DMS79 treated with DMSO at 0.1 percent for 48 hours (cell line): ENCODE measurements around the gene ASB5.
"Not testable (repeated sequence)": the region's sequence is repeated elsewhere in the genome, so short reads cannot be mapped to it uniquely, and the experiment has no call there.

Source experiments
- DNase-seq: peaks from one replicate; lab custom pipeline; 2025; lab: John Stamatoyannopoulos, UW

Gene ASB5, protein sequence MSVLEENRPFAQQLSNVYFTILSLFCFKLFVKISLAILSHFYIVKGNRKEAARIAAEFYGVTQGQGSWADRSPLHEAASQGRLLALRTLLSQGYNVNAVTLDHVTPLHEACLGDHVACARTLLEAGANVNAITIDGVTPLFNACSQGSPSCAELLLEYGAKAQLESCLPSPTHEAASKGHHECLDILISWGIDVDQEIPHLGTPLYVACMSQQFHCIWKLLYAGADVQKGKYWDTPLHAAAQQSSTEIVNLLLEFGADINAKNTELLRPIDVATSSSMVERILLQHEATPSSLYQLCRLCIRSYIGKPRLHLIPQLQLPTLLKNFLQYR

GRCh38 chr4:176268963-176269362 is at the start of gene ASB5:
Gene ASB5, minus strand, starts transcription at chr4:176269222. Its CDS starts 114 bp downstream, at chr4:176269108.
- DNase-seq, result no peak

DNA sequence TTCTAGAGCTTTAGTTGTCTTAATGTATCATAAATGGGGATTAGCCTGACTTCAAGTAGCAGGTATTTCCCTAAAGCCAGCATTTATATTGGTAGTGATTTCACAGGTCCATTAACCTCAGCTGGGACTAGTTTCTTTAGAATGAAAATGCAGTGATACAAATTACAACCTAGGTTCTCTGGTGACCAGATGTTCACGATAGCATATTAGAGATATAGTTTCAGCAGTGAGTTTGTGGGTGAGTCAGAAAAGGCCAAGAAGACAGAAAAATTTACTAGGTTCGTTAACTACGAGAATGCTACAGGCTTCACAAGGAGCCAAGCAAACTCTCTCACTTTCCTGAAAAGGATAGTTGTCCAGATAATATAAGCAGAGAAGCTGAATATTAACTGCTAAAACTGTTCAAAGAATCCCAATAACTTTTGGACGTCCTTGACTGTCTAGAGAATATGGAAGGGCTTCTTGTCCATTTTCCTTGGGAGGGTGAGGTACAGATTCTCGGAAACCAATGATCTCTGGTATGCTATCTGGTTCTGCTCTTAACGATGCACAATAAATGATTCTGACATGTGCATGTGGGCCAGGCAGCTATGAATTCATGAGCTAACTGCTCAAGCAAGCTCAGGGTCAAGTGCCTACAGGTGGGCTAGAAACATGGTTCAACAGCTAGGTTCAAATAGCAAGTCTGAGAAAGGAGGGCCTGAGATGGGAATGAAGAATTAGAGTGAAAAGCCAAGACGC is 44.7 kb upstream of the ASB5 start:
- no peak for DNase-seq

DNA sequence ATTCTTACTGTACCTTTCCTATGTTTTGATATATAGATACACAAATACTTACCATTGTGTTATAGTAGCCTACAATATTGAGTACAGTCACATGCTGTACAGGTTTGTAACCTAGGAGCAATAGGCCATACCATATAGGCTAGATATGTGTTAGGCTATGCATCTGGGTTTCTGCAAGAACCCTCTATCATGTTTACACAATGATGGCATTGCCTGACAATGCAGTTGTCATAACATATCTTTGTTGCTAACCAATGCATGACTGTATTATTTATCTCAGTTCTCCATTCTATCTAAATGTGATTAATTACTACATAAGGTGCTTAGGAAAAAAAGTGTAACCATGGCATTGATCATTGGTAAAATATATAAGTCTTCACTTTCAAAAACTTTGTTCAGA is 40.8 kb upstream of the ASB5 start:
- no peak for DNase-seq

DNA sequence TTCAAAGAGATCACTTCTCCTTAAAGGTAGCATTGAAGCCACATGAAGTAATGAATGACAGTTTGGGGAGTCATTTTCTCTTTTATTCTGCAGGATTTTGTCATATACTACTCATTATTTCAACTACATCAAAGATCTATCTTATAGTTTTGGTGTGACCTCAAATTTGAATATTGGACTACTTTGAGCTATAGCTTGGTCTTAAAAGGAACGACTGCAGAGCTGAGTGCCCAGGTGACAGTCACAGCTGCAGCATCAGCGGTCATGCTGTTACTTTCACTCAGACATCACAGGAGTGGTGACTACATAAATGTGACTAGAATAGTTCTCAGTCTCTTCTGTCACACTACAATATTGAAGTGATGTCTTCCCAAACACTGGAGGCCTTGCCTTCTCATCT is 40.0 kb upstream of the ASB5 start:
- DNase-seq, result no peak

GRCh38 chr4:176308441-176308840 is 39.4 kb upstream of the ASB5 start:
- DNase-seq, result no peak

DNA sequence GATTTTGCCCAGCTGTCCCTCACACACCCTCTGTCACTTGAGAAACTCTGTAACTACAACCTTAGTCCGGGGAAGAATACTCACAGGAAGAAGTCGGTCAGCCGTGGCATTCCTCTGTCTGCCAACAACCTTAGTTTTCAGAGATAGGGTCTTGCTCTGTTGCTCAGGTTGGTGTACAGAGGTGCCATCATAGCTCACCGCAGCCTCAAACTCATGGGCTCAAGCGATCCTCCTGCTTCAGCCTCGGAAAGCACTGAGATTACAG is 38.6 kb upstream of the ASB5 start:
- DNase-seq, result no peak

DNA sequence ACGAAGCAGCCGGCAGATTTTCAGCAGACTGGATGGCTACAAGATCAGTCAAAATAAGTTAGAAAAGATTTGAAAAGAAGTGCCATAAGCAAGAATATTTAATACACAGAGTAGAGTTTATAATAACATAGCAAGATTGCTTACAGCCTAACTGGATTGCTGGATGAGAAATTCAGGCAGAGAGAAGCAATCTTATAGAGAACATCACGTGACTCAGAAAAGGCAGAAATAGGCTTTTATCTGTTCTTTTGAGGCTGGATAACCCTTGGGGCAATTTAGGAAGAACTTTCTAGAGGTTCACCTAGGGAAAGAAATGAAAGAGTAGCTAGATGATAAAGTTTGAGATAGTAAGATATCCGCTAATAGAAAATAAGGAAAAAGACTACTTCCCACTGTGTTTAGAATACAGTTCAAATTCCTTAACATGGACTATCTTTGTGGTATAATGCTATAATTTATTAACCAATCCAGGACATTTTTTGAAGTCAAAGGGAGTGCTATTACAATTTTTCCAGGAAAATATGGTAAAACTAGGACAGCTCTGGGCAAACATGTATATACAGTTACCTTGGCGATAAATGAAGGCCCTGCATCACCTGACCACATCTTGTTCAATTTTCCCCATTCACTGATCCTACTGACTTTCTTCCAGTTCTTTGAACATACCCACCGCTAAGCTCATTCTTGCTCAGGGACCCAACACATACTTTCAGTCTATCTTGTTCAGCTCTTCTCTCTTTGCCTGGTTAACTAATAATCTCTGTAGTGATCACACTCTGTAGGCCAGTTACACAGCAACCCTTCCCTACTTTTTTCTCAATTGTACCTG is 38.0 kb upstream of the ASB5 start:
- DNase-seq, result no peak

DNA sequence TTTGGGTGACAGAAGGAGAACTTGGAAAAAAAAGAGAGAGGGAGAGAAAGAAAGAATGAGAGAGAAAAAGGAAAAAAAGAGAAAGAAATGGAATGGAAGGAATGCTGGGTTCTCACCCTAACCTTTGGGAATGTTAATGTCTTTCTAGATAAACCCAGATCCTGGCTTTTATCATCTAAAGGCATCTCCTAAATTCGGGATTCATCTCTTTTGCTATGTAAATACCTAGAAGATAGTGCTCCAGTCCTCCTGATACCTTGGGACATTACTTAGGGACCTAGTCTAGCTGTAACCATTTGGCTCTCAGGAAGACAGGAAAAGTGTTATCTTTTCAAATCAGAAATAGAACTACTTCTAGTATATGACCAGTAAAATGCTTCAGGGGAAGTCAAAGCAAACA is 34.9 kb upstream of the ASB5 start:
- DNase-seq, result no peak

DNA sequence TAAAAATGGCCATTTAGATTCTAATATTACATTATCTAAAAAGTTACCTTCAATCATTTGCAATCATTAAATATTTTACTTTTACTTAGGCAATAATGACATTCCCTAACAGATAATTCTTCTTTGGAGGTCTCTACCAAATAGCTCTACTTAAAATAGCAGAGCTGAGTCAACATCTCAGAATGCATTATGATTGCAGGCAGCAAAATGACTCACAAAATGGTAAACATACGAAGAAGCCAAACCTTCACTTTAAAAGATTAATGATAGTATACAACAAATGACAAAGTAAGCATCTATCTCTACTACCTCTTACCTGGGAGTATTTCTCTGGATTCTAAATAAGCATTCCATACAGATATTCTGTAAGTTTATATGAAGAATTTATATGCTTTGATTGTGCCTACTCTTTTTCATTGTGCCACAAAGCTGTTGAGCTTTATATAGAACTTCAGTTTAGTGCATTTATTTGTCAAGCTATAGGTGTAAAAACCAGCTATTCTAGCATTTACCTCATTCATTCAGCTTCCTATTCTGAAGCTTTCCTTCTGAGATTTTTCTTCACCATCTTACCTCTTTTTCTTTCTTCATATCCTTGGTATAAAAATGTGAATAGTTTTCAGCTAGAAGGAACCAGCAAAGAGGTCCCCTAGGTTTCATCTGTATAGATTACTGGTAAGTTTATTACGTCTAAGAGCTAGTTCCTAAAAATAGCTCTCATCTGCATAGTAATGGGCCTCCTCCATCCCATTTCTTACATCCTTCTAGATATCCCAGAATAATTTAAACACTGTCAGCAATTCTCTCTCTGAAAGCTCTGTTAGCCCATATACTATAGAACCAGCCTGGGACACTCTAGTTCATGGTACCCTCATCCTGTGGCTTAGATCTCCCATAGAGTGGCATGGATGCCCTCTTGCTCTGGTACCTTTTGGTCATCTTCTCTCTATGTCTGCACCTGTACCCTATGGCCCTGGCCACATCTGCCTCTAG is 33.6 kb upstream of the ASB5 start:
- no peak for DNase-seq

DNA sequence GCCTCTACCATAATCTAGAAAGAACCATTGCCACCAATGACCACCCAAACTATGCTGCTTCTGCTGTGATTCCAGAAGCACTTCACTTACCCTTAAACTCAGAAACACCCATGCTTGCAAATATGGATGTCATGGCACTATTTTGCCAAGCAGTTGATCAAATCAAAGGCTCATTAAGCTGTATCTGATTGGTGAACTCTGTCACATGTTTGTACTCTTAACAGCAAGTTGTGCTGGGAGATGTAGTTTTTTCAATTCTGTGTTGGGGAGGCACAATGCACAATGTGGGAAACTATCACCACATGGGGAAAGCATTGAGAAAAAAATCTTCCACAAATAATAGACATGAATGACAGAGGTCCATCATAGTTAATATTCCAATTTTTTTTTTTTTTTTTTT is 31.5 kb upstream of the ASB5 start:
- DNase-seq, result no peak

DNA sequence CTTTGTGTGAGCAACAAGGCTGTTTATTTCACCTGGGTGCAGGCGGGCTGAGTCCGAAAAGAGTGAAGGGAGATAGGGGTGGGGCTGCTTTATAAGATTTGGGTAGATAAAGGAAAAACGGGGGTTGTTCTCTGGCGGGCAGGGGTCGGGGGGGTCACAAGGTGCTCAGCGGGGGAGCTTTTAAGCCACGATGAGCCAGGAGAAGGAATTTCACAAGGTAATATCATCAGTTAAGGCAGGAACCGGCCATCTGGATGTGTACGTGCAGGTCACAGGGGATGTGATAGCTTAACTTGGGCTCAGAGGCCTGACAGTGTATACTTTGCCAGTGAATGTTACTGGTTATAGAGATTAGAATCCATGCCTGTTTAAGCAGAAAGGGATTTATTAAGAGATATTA is 31.0 kb upstream of the ASB5 start:
- no peak for DNase-seq

DNA sequence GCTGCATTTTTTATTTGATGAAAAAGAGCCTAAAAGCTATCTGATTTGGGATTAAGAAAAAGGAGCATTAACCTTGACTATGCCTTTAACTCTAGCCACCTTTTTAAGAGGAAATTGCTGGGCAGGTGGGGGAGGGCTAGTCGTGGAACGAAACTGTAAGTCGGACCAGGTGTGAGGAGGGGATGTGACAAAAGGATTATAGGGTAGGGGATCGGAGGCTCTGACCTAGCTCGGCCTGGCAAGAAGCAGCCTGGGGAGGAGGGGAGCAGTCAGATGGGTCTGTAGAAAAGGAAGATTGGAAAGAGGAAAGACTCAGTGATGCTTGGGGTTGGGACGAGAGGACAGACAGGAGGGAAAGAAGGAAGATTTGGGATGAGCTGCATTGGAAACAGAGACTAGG is 29.6 kb upstream of the ASB5 start:
- no peak for DNase-seq

- not testable (repeated sequence) for DNase-seq
These were observed 26.9 kb upstream of the ASB5 start for GRCh38 chr4:176295907-176296306.

- no peak for DNase-seq
These were observed 24.6 kb upstream of the ASB5 start for GRCh38 chr4:176293660-176294059.

GRCh38 chr4:176292920-176293319 is 23.9 kb upstream of the ASB5 start:
- DNase-seq, result no peak

GRCh38 chr4:176291748-176292147 is 22.7 kb upstream of the ASB5 start:
- DNase-seq, result no peak

DNA sequence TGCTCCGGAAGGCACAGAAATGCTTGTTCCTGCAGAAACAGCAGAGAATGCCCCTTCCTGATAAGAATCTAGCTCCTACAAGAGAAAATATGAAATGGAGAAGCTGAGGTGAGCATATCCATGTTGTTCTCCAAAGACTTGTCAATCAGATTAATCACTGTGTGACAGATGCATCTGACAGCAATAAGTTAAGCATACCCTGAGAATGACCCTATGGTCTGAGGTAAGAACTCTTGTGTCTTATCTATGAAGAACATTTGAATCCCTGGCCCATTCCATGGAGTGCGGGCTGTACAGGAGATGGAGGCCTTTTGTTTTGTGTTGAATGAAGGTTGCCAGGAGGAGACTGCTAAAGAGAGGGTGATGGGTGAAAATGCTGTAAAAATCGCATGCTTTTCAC is 21.5 kb upstream of the ASB5 start:
- no peak for DNase-seq

DNA sequence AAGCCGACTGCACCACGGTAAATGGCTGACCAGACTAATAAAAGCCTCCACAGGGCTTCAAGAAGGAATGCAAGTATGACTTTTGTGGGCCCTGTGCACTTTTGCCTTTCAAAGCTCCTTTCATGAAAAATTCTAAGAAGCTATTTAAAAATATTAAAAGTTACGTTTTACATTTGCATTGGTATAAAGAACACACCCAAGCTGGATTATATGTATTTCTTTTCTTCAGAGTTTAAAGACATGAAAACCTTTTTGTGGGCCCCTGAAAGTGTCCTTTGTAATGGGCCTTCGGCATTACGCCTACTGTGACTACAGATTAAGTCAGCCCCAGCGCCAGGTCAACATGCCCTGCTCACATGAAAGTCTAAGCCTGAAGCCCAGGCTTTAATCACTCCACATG is 20.5 kb upstream of the ASB5 start:
- no peak for DNase-seq

DNA sequence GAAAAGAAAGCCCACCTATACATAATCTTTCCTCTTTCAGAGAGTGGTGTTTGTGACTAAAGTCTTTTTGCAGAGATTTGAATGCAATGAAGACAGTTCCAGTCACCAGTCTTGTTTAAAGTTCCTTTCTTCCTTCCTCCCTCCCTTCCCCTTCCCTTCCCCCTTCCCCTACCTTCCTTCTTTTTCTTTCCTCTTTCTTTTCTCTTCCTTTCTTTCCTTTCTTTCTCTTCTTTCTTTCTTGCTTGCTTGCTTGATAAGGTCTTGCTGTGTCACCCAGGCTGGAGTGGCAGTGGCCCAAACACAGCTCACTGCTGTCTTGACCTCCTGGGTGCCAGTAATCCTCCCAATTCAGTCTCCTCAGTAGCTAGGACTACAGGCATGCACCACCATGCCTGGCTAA is 19.0 kb upstream of the ASB5 start:
- no peak for DNase-seq

DNA sequence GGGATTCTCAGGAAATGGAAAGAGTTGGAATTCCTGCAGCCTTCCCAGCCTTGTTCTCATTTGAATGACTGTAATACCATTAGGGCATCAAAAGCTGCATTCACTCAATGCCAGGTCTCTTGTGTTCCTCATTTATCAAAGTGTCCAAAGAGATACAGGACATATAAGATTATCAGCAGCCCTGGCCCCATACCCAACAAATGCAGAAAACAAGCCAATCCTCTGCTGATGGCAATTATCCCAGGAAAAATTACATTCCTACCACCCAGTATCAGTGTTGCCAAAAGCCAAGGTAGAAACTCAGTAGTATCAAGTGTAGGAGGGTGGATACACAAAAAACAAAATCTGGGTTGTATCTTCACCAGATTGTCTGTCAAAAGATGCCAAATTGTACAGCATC is 18.5 kb upstream of the ASB5 start:
- no peak for DNase-seq

- no peak for DNase-seq
These were observed 17.7 kb upstream of the ASB5 start for GRCh38 chr4:176286728-176287127.

DNA sequence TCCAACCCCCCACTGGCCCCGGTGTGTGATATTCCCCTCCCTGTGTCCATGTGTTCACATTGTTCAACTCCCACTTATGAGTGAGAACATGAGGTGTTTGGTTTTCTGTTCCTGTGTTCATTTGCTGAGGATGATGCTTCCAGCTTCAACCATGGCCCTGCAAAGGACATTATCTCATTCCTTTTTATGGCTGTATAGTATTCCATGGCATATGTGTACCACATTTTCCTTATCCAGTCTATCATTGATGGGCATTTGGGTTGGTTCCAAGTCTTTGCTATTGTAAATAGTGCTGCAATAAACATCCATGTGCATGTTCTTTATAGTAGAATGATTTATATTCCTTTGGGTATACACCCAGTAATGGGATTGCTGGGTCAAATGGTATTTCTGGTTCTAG is 10.5 kb upstream of the ASB5 start:
- DNase-seq, result not testable (repeated sequence)
